Bone marrow (tissue), 2 donors: Measurements from ENCODE around the gene CHMP3.
A peak's percentile ranks its signal among the peaks of the same experiment; 100 is the strongest.
"Not testable (repeated sequence)": the region's sequence is repeated elsewhere in the genome, so short reads cannot be mapped to it uniquely, and the experiment has no call there.

ENCODE experiments used
- DNase-seq, 2 donors: peaks; one replicate each; lab custom pipeline; 2025; lab: John Stamatoyannopoulos, UW

Gene CHMP3

GRCh38 chr2:86549963-86550725 lies 13.1 kb downstream of the CHMP3 start:
- DNase-seq = not testable (repeated sequence)

GRCh38 chr2:86549440-86549839 lies 13.8 kb downstream of the CHMP3 start:
- not testable (repeated sequence) for DNase-seq

GRCh38 chr2:86548913-86549396 lies 14.3 kb downstream of the CHMP3 start:
- DNase-seq = not testable (repeated sequence)

GRCh38 chr2:86548165-86548912 lies 14.9 kb downstream of the CHMP3 start:
- not testable (repeated sequence) for DNase-seq

- DNase-seq = not testable (repeated sequence)
Observed at GRCh38 chr2:86545296-86545924, 17.8 kb downstream of the CHMP3 start.

GRCh38 chr2:86544278-86545099 lies 18.8 kb downstream of the CHMP3 start:
- not testable (repeated sequence) for DNase-seq

- no peak for DNase-seq
Observed at GRCh38 chr2:86543793-86544192, 19.4 kb downstream of the CHMP3 start.

- DNase-seq = no peak
Observed at GRCh38 chr2:86543335-86543734, 19.9 kb downstream of the CHMP3 start.

GRCh38 chr2:86542814-86543213 lies 20.4 kb downstream of the CHMP3 start:
- DNase-seq = no peak

GRCh38 chr2:86541334-86541733 lies 21.9 kb downstream of the CHMP3 start:
- no peak for DNase-seq

- no peak for DNase-seq
Observed at GRCh38 chr2:86533589-86533988, 29.7 kb downstream of the CHMP3 start.

GRCh38 chr2:86525421-86526340 lies 37.6 kb downstream of the CHMP3 start:
- no peak for DNase-seq

- DNase-seq = no peak
Observed at GRCh38 chr2:86523491-86523890, 39.8 kb downstream of the CHMP3 start.

GRCh38 chr2:86522711-86523110 lies 40.5 kb downstream of the CHMP3 start:
- no peak for DNase-seq

GRCh38 chr2:86521922-86522321 lies 41.3 kb downstream of the CHMP3 start:
- no peak for DNase-seq

GRCh38 chr2:86520153-86520552 lies 43.1 kb downstream of the CHMP3 start:
- no peak for DNase-seq

- no peak for DNase-seq
Observed at GRCh38 chr2:86519349-86519748, 43.9 kb downstream of the CHMP3 start.

GRCh38 chr2:86518481-86518880 lies 44.8 kb downstream of the CHMP3 start:
- peak in 1 of 2 donors; percentile 44 for DNase-seq

GRCh38 chr2:86513948-86514660 lies 49.1 kb downstream of the CHMP3 start:
- DNase-seq = no peak

- DNase-seq = no peak
Observed at GRCh38 chr2:86512892-86513291, 50.4 kb downstream of the CHMP3 start.
